ENCODE data around the gene IDE. TPM values are rescaled to one million over a fixed set of nuclear protein-coding genes. Genes with fewer than 3 reads are reported as not detected.

The IDE gene
- total RNA-seq = 10 to 100 TPM; 38.4 to 40.2 TPM
- 10 to 100 TPM; 19.5 to 20.0 TPM for polyA plus RNA-seq

DNA sequence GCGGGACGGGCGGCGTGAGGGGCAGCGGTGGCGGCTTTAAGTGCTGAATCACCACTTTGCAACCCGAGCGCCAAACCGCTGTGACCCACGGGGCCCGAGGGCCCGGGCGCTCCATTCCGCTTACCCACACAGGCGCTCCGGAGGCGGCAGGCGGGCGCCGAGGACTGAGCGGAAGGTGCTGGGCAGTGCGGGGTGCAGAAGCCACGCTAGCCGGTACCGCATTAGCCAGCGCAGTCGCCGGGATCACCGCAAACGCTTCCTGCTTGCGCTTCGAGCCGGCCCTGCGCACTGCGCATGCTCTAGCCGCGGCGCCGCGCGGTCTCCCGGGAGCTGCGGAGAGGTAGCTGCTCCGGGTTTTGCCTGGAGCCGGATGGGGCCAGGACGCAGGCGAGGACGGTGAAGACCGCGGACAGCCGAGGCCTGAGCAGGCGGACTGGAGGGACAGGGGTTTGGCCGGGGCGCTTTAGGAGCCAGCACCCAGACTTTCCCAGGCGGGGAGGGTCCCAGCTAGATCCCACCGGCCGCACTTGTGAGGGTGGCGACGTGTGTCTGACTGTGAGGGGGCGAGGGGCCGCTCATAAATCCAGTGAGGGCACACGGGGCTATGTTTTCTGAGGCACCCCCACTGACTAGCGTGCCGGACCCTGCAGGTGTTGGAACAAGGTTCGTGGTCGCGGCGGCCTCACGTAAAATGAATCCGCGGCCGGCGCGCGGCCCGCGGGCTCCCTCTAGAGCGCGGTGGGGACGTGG, at the start of gene IDE:
Gene IDE (minus strand): TSS at position 296 of the 750 bp plus-strand sequence. CDS start 74 bp downstream, at position 222.
- H3K27me3 ChIP-seq (ENCODE audit: insufficient read depth, low read length) = no peaks in the 10 kb centered on the region
- POLR2A ChIA-PET (ENCODE audit: partially characterized antibody) = interaction anchor here (0.7 to 8.4 kb wide), 12 partner anchors 12 to 330 kb away, joined by 3 to 151 read pairs (median 6); partner anchors contain the start of genes CPEB3, EXOC6, KIF11 and MARCHF5
- DNase-seq = peak; percentile 77 to 83 (median 81)
- H3K27me3 Mint-ChIP-seq = no peaks in the 10 kb centered on the region
- H3K36me3 ChIP-seq (ENCODE audit: insufficient read depth, low read length) = no peaks in the 10 kb centered on the region
- H3K27ac ChIP-seq (ENCODE audit: low read depth, low read length) = peak within 1 kb of the TSS; percentile 85
- no peaks in the 10 kb centered on the region for H3K9me3 ChIP-seq (ENCODE audit: control insufficient read depth in 1 of 2, low read length in 2 of 2)
- peaks cover 4 to 17% of the 10 kb centered on the region in 2 donors for H3K36me3 Mint-ChIP-seq
- peak within 1 kb of the TSS; percentile 90 to 96 (median 93) for H3K27ac Mint-ChIP-seq
- peaks cover 26% of the 10 kb centered on the region for H3K4me1 ChIP-seq (ENCODE audit: insufficient read depth, low read length)
- intact Hi-C loops (cut with micrococcal nuclease) = loop anchor here (1.0 to 5.0 kb wide), 5 partner anchors 17 to 487 kb away; partner anchors contain the start of genes CPEB3 and MARCHF5
- H3K4me3 ChIP-seq (ENCODE audit: low read length in 2 of 2) = peak within 1 kb of the TSS; percentile 50 to 86
- peak within 1 kb of the TSS; percentile 88 to 95 (median 92) for H3K4me3 Mint-ChIP-seq
- CTCF ChIA-PET (ENCODE audit: partially characterized antibody) = interaction anchor here (0.6 to 9.8 kb wide), 30 partner anchors 9 to 1090 kb away, joined by 3 to 215 read pairs (median 5); partner anchors contain the start of genes CPEB3, EXOC6, KIF11 and MARCHF5
- H3K4me1 Mint-ChIP-seq = peaks cover 27 to 46% (median 36%) of the 10 kb centered on the region in 4 donors
- peaks cover 0 to 1% (median 0%) of the 10 kb centered on the region in 8 donors for H3K9me3 Mint-ChIP-seq

DNA sequence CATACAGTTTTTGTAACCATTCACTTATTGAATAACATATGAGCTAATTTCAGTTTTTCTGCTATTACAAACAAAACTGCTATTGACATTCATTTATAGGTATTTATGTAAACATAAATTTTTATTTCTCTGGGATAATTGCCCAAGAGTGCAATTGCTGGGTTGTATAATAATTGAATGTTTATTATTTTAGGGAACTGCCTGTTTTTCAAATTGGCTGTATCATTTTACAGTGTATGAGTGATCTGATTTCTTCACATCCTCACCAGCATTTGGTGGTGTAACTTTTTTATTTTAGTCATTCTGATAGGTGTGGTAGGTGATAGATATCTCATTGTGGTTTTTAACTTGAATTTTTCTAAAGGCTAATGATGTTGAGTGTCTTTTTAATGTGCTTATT, 45.5 kb upstream of the IDE start:
- Mint-ChIP-seq H3K4me1 (peaks cover 0 to 8% (median under 1%) of the 10 kb centered on the region in 4 donors), H3K36me3 (peaks cover 10 to 13% of the 10 kb centered on the region in 2 donors), H3K27me3 (no peaks in the 10 kb centered on the region), H3K27ac (peak overlapping the region in 1 of 7 donors; percentile 43), H3K9me3 (peaks cover 0 to 2% (median 0%) of the 10 kb centered on the region in 8 donors), H3K4me3 (no peak overlapping the region)
- Histone ChIP-seq H3K4me3 (ENCODE audit: low read length in 2 of 2) (no peak overlapping the region), H3K4me1 (ENCODE audit: insufficient read depth, low read length) (no peaks in the 10 kb centered on the region), H3K27me3 (ENCODE audit: insufficient read depth, low read length) (no peaks in the 10 kb centered on the region), H3K27ac (ENCODE audit: low read depth, low read length) (no peak overlapping the region), H3K36me3 (ENCODE audit: insufficient read depth, low read length) (no peaks in the 10 kb centered on the region), H3K9me3 (ENCODE audit: control insufficient read depth in 1 of 2, low read length in 2 of 2) (no peaks in the 10 kb centered on the region)
- POLR2A ChIA-PET (ENCODE audit: partially characterized antibody) = no interaction called here
- no peak for DNase-seq
- intact Hi-C loops (cut with micrococcal nuclease) = no loop called here
- CTCF ChIA-PET (ENCODE audit: partially characterized antibody) = no interaction called here

DNA sequence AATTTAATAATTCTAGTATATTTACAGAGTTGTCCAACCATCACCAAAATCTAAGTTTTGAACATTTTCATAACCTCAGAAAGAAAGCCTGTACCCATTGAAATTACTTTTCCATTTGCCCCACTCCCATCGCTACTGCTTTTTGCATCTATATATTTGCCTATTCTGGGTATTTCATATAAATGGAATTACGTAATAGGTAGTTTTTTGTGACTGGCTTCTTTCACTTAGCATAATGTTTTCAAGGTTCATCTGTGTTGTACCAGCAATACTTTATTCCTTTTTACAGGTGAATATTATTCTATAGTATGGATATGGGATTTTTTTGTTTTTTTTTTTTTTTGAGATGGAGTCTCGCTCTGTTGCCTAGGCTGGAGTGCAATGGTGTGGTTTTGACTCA, 41.6 kb upstream of the IDE start:
- no peak overlapping the region for H3K27ac Mint-ChIP-seq
- Histone ChIP-seq H3K9me3 (ENCODE audit: control insufficient read depth in 1 of 2, low read length in 2 of 2) (no peaks in the 10 kb centered on the region), H3K27me3 (ENCODE audit: insufficient read depth, low read length) (no peaks in the 10 kb centered on the region), H3K27ac (ENCODE audit: low read depth, low read length) (no peak overlapping the region), H3K36me3 (ENCODE audit: insufficient read depth, low read length) (no peaks in the 10 kb centered on the region), H3K4me3 (ENCODE audit: low read length in 2 of 2) (no peak overlapping the region), H3K4me1 (ENCODE audit: insufficient read depth, low read length) (no peaks in the 10 kb centered on the region)
- ChIA-PET POLR2A (ENCODE audit: partially characterized antibody) (no interaction called here), CTCF (ENCODE audit: partially characterized antibody) (no interaction called here)
- H3K4me1 Mint-ChIP-seq = peaks cover 0 to 10% (median under 1%) of the 10 kb centered on the region in 4 donors
- H3K36me3 Mint-ChIP-seq = peaks cover 3% of the 10 kb centered on the region in 2 donors
- no peaks in the 10 kb centered on the region for H3K27me3 Mint-ChIP-seq
- no peak overlapping the region for H3K4me3 Mint-ChIP-seq
- DNase-seq = no peak
- no peaks in the 10 kb centered on the region for H3K9me3 Mint-ChIP-seq
- intact Hi-C loops (cut with micrococcal nuclease) = no loop called here

DNA sequence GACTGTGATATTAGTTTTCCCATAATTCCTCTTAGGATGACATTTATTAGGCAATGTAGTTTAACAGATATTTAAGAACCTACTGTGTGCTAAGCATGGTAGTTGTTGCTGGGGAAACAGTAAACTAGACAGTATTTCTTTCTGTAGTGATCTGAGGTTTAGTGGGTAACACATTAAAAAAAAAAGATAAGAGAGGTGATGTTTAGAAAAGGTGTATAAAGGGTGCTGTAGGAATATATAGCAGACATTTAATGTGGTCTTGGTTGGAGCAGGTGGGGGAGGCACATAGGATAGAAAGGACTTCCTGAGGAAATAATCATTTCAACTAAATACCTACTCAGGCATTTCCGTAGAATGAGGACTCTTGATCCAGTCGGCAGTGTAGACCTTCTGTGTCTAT, 30.9 kb upstream of the IDE start:
- no peaks in the 10 kb centered on the region for H3K27me3 Mint-ChIP-seq
- no peaks in the 10 kb centered on the region for H3K9me3 ChIP-seq (ENCODE audit: control insufficient read depth in 1 of 2, low read length in 2 of 2)
- H3K4me3 Mint-ChIP-seq = peak overlapping the region in 4 of 8 donors; percentile 0 to 40 (median 4)
- peaks cover 28 to 37% (median 32%) of the 10 kb centered on the region in 4 donors for H3K4me1 Mint-ChIP-seq
- POLR2A ChIA-PET (ENCODE audit: partially characterized antibody) = interaction anchor here (1.7 to 4.7 kb wide), 3 partner anchors 13 to 31 kb away, joined by 4 to 30 read pairs (median 8); partner anchors contain the start of genes IDE and KIF11
- H3K27ac Mint-ChIP-seq = peak overlapping the region in 5 of 7 donors; percentile 1 to 85 (median 26)
- intact Hi-C loops (cut with micrococcal nuclease) = no loop called here
- no peaks in the 10 kb centered on the region for H3K36me3 ChIP-seq (ENCODE audit: insufficient read depth, low read length)
- peaks cover 42% of the 10 kb centered on the region for H3K4me1 ChIP-seq (ENCODE audit: insufficient read depth, low read length)
- H3K4me3 ChIP-seq (ENCODE audit: low read length in 2 of 2) = no peak overlapping the region
- no peaks in the 10 kb centered on the region for H3K36me3 Mint-ChIP-seq
- CTCF ChIA-PET (ENCODE audit: partially characterized antibody) = no interaction called here
- no peaks in the 10 kb centered on the region for H3K27me3 ChIP-seq (ENCODE audit: insufficient read depth, low read length)
- H3K9me3 Mint-ChIP-seq = no peaks in the 10 kb centered on the region
- DNase-seq = no peak
- H3K27ac ChIP-seq (ENCODE audit: low read depth, low read length) = peak overlapping the region; percentile 9

DNA sequence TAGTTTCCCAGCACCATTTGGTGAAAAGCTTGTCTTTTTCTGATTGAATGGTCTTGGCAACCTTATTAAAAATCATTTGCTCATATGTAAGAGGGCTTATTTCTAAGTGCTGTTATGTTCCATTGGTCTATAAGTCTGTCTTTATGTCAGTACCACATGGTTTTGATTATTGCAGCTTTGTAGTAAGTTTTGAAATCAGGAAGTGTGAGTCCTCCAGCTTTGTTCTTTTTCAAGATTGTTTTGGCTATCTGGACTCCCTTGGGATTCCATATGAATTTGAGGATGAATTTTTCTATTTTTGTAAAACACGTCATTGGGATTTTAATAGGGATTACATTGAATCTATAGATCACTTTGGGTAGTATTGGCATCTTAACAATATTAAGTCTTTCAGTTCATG, 24.4 kb upstream of the IDE start:
- intact Hi-C loops (cut with micrococcal nuclease) = loop anchor here (10.0 kb wide), 1 partner anchor 1434 kb away; no protein-coding TSS in a partner anchor
- H3K9me3 Mint-ChIP-seq = no peaks in the 10 kb centered on the region
- Histone ChIP-seq H3K27me3 (ENCODE audit: insufficient read depth, low read length) (no peaks in the 10 kb centered on the region), H3K4me1 (ENCODE audit: insufficient read depth, low read length) (peaks cover 61% of the 10 kb centered on the region), H3K36me3 (ENCODE audit: insufficient read depth, low read length) (no peaks in the 10 kb centered on the region), H3K27ac (ENCODE audit: low read depth, low read length) (no peak overlapping the region), H3K9me3 (ENCODE audit: control insufficient read depth in 1 of 2, low read length in 2 of 2) (no peaks in the 10 kb centered on the region), H3K4me3 (ENCODE audit: low read length in 2 of 2) (no peak overlapping the region)
- POLR2A ChIA-PET (ENCODE audit: partially characterized antibody) = interaction anchor here (0.7 kb wide), 1 partner anchor 24 kb away, joined by 3 read pairs; the partner anchor contains the start of gene IDE
- H3K27ac Mint-ChIP-seq = peak overlapping the region in 3 of 7 donors; percentile 32 to 69 (median 63)
- no peak overlapping the region for H3K4me3 Mint-ChIP-seq
- no peaks in the 10 kb centered on the region for H3K36me3 Mint-ChIP-seq
- CTCF ChIA-PET (ENCODE audit: partially characterized antibody) = interaction anchor here (0.6 to 1.0 kb wide), 2 partner anchors 31 to 270 kb away, joined by 3 read pairs; no protein-coding TSS in a partner anchor
- no peak for DNase-seq
- no peaks in the 10 kb centered on the region for H3K27me3 Mint-ChIP-seq
- peaks cover 21 to 54% (median 28%) of the 10 kb centered on the region in 4 donors for H3K4me1 Mint-ChIP-seq

DNA sequence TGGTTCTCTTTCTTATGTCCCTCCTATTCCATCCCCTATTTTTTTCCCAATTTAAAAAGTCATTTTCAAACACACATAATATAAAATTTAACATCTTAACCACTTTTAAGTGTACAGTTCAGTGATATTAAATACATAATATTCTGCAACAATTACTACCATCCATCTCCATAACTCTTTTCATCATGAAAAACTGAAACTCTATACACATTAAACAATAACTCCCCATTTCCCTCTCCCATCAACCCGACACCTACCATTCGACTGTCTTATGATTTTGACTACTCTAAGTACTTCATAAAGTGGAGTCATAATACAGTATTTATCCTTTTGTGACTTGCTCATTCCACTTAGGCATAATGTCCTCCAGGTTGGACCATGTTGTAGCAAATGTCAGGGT, 21.6 kb upstream of the IDE start:
- Histone ChIP-seq H3K27me3 (ENCODE audit: insufficient read depth, low read length) (no peaks in the 10 kb centered on the region), H3K4me3 (ENCODE audit: low read length in 2 of 2) (no peak overlapping the region), H3K9me3 (ENCODE audit: control insufficient read depth in 1 of 2, low read length in 2 of 2) (no peaks in the 10 kb centered on the region), H3K36me3 (ENCODE audit: insufficient read depth, low read length) (no peaks in the 10 kb centered on the region), H3K4me1 (ENCODE audit: insufficient read depth, low read length) (peaks cover 56% of the 10 kb centered on the region), H3K27ac (ENCODE audit: low read depth, low read length) (peak overlapping the region; percentile 25)
- Mint-ChIP-seq H3K4me1 (peaks cover 23 to 66% (median 33%) of the 10 kb centered on the region in 4 donors), H3K27me3 (no peaks in the 10 kb centered on the region), H3K9me3 (peaks cover 0 to under 1% (median 0%) of the 10 kb centered on the region in 8 donors), H3K27ac (peak overlapping the region; percentile 12 to 91 (median 49)), H3K36me3 (peaks cover 0 to 8% of the 10 kb centered on the region in 2 donors), H3K4me3 (peak overlapping the region in 7 of 8 donors; percentile 1 to 49 (median 20))
- no peak for DNase-seq
- ChIA-PET CTCF (ENCODE audit: partially characterized antibody) (interaction anchor here (0.9 kb wide), 1 partner anchor 22 kb away, joined by 3 read pairs; the partner anchor contains the start of gene IDE), POLR2A (ENCODE audit: partially characterized antibody) (interaction anchor here (0.9 kb wide), 1 partner anchor 95 kb away, joined by 3 read pairs; no protein-coding TSS in a partner anchor)
- intact Hi-C loops (cut with micrococcal nuclease) = loop anchor here (10.0 kb wide), 1 partner anchor 1431 kb away; no protein-coding TSS in a partner anchor

Measured in CD4-positive, alpha-beta memory T cell (primary cell).